ENCODE data around the gene CBY1. TPM values are rescaled to one million over a fixed set of nuclear protein-coding genes. Genes with fewer than 3 reads are reported as not detected.

The CBY1 gene
- total RNA-seq, 4 donors from 2014 or later = 14.9 to 33.8 (median 17.4) TPM

DNA sequence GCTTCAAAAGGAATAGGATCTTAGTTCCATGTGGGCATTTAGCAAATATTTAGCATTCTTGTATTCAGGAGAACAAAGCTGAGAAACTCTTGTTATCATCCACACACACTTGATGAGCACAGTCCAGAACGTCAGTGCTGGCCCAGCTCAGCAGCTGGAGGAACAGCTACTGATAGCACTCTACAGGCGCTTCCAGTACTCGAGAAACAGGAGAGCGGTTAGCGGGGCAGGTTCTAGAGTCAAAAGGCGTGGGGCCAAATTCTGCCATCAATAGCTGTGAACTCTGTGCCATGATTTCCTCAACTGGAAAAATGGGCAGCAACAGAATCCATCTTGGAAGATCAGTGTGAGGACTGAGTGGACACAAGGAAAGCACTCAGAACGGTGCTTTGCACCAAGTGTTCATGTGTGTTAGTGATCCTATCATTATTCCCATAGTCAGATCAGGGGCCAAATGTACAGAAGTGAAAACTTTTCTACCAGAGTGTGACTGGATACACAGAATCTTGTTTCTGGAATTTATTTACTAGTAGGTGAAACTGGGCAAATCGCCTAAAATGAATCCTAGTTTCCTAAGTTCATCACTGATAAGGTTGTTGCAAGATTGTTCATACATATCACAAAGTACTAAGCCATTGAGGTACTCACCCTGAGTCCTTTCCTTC is 41.1 kb downstream of the CBY1 start:
- TF ChIP-seq, protein P1, sequence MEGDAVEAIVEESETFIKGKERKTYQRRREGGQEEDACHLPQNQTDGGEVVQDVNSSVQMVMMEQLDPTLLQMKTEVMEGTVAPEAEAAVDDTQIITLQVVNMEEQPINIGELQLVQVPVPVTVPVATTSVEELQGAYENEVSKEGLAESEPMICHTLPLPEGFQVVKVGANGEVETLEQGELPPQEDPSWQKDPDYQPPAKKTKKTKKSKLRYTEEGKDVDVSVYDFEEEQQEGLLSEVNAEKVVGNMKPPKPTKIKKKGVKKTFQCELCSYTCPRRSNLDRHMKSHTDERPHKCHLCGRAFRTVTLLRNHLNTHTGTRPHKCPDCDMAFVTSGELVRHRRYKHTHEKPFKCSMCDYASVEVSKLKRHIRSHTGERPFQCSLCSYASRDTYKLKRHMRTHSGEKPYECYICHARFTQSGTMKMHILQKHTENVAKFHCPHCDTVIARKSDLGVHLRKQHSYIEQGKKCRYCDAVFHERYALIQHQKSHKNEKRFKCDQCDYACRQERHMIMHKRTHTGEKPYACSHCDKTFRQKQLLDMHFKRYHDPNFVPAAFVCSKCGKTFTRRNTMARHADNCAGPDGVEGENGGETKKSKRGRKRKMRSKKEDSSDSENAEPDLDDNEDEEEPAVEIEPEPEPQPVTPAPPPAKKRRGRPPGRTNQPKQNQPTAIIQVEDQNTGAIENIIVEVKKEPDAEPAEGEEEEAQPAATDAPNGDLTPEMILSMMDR (IDR thresholded peaks at IDR 0.05; ENCODE audit: low read depth) = no peak

DNA sequence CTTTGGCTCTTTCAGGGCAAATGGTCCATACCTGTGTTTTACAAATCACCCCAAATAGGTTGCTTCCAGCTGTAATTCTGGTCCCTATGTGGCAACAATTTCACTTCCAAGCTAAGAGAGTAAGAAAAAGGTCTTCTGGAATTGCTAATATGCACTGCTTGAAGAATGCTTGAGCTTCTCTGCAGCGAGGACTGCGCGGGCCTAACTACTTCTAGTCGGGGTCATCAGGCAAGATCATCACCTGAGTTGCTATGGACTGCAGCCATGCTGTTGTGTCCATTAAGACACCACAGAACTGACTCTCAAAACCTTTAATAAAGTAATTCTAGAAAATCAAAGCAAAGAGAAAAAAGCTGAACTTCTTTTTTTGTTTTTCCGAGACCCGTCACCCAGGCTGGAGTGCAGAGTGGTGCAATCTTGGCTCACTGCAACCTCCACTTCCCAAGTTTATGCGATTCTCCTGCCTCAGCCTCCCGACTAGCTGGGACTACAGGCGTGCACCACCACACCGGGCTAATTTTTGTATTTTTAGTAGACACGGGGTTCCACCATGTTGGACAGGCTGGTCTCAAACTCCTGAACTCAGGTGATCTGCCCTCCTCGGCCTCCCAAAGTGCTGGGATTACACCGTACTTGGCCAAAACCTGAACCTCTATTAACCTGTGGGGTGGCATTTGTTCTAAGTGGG is 42.1 kb downstream of the CBY1 start:
- TF ChIP-seq, protein P1 (IDR thresholded peaks at IDR 0.05; ENCODE audit: low read depth) = no peak

DNA sequence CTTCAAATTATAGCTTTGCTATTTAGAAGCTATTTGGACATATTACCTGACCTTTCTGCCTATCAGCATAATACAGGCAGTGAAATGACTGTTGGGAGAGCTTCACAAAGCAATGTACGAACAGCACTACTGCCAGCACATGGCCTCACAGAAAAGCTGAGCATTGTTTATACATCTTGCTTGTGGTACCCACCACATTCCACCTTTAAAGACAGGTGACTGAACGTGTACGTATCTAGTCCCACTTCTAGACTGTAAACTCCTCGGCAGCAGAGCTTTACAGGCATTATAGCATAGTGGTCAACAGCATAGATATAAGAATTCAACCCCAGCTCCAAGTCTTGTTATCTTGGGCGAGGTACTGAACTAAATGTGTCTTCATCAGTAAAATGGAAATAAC is 42.7 kb downstream of the CBY1 start:
- TF ChIP-seq, protein P1 (IDR thresholded peaks at IDR 0.05; ENCODE audit: low read depth) = no peak

DNA sequence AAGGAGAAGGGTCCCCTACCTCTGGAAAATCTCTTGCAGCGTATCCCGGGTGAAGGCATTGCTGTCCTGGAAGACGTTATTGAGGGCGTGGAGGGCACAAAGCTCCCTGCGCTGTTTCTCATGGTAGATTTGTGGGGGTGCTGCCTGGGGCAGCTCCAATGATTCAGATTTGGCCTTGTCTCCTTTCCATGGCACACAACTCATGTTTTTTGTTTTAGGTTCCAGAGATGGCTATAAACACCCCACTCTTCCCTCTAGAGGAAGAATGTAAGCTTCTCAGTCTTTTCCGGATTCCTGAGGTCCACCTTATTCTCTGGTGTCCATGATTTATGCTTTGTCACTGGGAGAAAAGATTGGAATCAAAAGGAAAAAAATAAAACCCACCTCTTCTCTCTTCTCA is 43.3 kb downstream of the CBY1 start:
- TF ChIP-seq, protein P1 (IDR thresholded peaks at IDR 0.05; ENCODE audit: low read depth) = no peak

DNA sequence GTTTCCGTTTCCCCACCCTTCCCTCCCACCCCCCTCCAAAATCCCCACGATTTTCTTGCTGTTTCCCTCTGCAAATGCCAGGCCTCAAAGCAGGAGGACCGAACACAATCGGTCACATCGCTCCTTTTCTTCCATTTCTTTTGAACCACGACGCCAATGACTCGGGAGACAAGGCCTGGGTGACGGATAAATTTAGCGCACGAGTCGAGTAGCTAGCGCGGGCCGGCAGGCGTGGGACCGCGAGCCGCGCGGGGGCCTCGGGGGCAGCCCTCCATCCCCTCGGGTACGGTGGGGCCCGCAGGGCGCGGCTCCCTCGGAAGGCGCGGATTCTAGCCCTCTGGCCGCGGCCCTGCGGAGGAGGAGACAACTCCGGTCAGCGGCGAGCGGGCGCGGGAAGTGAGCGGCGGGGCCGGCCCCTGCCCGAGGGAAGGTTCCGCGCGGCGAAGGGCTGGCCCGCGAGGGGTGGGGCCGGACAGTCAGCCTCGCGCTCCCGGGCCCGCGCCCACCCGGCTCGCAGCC is 43.9 kb downstream of the CBY1 start:
- TF ChIP-seq, protein P1 (IDR thresholded peaks at IDR 0.05; ENCODE audit: low read depth) = no peak

DNA sequence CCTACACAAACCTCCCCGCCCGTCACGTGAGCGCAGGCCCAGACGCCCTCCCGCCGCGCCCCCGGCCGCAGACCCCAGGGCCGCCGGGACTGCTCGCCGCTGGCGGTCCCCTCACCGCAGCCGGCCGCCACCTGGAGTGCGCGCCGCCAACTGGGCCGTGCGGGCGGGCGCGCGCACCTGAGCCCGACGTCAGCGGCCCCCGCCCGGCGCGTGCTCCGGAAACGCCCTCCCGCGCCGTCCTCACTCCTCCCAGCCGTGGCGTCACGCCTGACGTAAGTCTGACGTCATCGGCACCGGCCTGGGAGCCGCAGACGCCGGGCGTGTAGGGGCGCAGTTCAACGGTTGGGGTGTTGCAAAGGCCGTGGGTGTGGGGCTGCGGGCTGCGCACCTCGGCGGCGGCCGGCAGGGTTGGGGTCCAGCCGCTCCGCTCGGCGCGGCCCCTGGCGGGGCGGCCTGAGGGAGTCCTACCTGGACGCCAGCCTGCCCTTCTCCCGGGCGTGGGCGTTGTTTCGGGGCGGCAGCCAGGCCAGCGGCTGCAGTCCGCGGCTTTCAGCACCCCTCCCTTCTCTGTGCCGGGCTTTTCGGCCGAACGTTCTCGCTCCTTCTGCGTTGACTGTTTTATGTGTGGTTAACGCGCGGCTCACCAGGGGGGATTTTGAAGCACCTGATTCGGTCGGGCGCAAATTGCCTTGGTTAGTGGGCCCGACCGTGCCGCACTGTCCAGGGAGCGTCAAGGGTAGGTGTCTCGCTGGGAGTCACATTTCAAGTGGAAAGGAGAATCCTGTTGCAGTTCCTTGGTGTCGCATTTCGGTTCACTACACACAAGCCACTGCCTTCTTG is 44.6 kb downstream of the CBY1 start, which contains the start of gene JOSD1:
JOSD1 (minus strand) TSS at position 155 of the 840 bp plus-strand sequence. CDS start 956 bp downstream, outside the sequence.
- TF ChIP-seq, protein P1 (IDR thresholded peaks at IDR 0.05; ENCODE audit: low read depth) = no peak
